Psoas muscle (tissue), 8 donors: ENCODE data around the gene GMPR. TPM values are rescaled to one million over a fixed set of nuclear protein-coding genes. Genes with fewer than 3 reads are reported as not detected.
A peak's percentile ranks its signal among the peaks of the same experiment; 100 is the strongest.

Experiments used
- ATAC-seq, 4 donors: fragments of 200-7000 bp; cut with Tn5 transposase; one replicate each; pipeline ENCODE4 v1.9.1; 2020; ENCODE audit warnings: moderate library complexity in 3 of 4, mild to moderate bottlenecking in 2 of 4
- DNase-seq, 2 donors: peaks; one replicate each; pipeline ENCODE4 v3.0.0-alpha.2; 2020
- H3K27ac ChIP-seq: fragments of 200-600 bp; one replicate; pipeline ENCODE4 v1.8.0; 2022
- H3K27me3 ChIP-seq, 3 donors: fragments of 200-600 bp in 1 of 3; one replicate each; pipeline versions ENCODE4 v1.6.1 to v1.8.0; 2013 to 2022; ENCODE audit warnings: low read length in 2 of 3, mild to moderate bottlenecking in 2 of 3, moderate library complexity in 1 of 3; ENCODE audit not compliant: insufficient read depth in 3 of 3
- H3K36me3 ChIP-seq, 2 donors: fragments of 200-600 bp in 1 of 2; one replicate each; pipeline versions ENCODE4 v1.6.1 to v1.8.0; 2013 to 2022; ENCODE audit warnings: low read depth in 1 of 2, mild to moderate bottlenecking in 1 of 2, moderate library complexity in 1 of 2; ENCODE audit not compliant: insufficient read depth in 1 of 2
- H3K4me1 ChIP-seq: fragments of 200-600 bp; one replicate; pipeline ENCODE4 v1.8.0; 2022
- H3K4me3 ChIP-seq: fragments of 200-600 bp; one replicate; pipeline ENCODE4 v1.8.0; 2022; ENCODE audit warnings: mild to moderate bottlenecking
- H3K9me3 ChIP-seq: fragments of 200-600 bp; one replicate; pipeline ENCODE4 v1.8.0; 2022
- CTCF ChIP-seq: fragments of 200-600 bp; IDR thresholded peaks from one replicate; pipeline ENCODE4 v1.8.0; 2022; ENCODE audit warnings: antibody characterized with exemption
- WGBS, 3 donors: extraction: QIAGEN DNeasy Blood & Tissue Kit; methylation state at CpG; one replicate each; pipeline versions ENCODE4 v1.1.6 to v1.1.7; 2013; 5-methylcytosine and 5-hydroxymethylcytosine counted together
- intact Hi-C, 2 donors: fragments of 100-400 bp; cut with DNase I; formaldehyde crosslinking; loops; one replicate each; pipeline versions ENCODE4 v1.11.0 to v1.14.2; 2022
- polyA plus RNA-seq, 3 donors: library from polyadenylated mRNA; stranded (reverse); fragments of 200-250 nt; gene quantifications; one replicate each; pipeline ENCODE4 v1.2.3, GENCODE V29; 2013
- total RNA-seq, 4 donors: library from RNA; stranded (reverse); fragmentation: NEBNext Ultra II Directional in 2 of 4; extraction: Animal tissue kit (Norgen Biotek cat#: 25700) in 2 of 4; gene quantifications; one replicate each; pipeline versions ENCODE4 v1.2.1 to v1.2.4, GENCODE V29; 2021 to 2023
- donor health status: healthy with polysubstance abuse.
- donor health status: DM: no; HTN: no; CAD: no; lungs with moderate emphysema.
- donor health status: Bipolar disorder and iron deficiency.
- donor health status: healthy.
- donor health status: DM: yes; HTN: yes; CAD: no.
- donor health status: DM: no; HTN: no; CAD: no.
- donor health status: DM: no; HTN: no; CAD: no.
- donor health status: DM: yes; HTN: yes; CAD: no.

Gene GMPR
- total and polyA plus RNA-seq, 7 donors: 26.6 to 286 (median 230) TPM

- H3K9me3 ChIP-seq: no peaks in the 10 kb centered on the region
- no peaks in the 10 kb centered on the region for H3K27me3 ChIP-seq
- H3K27ac ChIP-seq: no peak overlapping the region
- H3K4me1 ChIP-seq: peaks cover 27% of the 10 kb centered on the region
- no peak overlapping the region for H3K4me3 ChIP-seq
- peaks cover 0 to 63% of the 10 kb centered on the region in 2 donors for H3K36me3 ChIP-seq
- 86 to 94% (median 90%) methylated on average over 24 to 26 of the region's 26 CpGs for WGBS, 3 donors
- intact Hi-C loops: loop anchor here in 1 of 2 donors (5.0 kb wide), 1 partner anchor 34 kb away; no protein-coding TSS in a partner anchor
- ATAC-seq (no peak), DNase-seq (no peak)
- TF ChIP-seq CTCF: no peak
These were observed 49.8 kb downstream of the GMPR start for GRCh38 chr6:16288163-16288562.

GRCh38 chr6:16291739-16292138 is 53.4 kb downstream of the GMPR start:
- peaks cover 0 to 83% of the 10 kb centered on the region in 2 donors for H3K36me3 ChIP-seq
- peak overlapping the region; percentile 69 for H3K27ac ChIP-seq
- intact Hi-C loops: no loop called here
- ATAC-seq: peak; percentile 36 to 71 (median 64)
- H3K4me3 ChIP-seq: no peak overlapping the region
- DNase-seq: no peak
- whole genome bisulfite sequencing, 3 donors: 61 to 72% (median 64%) methylated on average over 6 of the region's 6 CpGs
- no peaks in the 10 kb centered on the region for H3K9me3 ChIP-seq
- no peaks in the 10 kb centered on the region for H3K27me3 ChIP-seq
- no peak for TF ChIP-seq CTCF
- peaks cover 14% of the 10 kb centered on the region for H3K4me1 ChIP-seq

- intact Hi-C loops: no loop called here
- peaks cover 14% of the 10 kb centered on the region for H3K4me1 ChIP-seq
- H3K27me3 ChIP-seq: no peaks in the 10 kb centered on the region
- ATAC-seq: peak; percentile 69 to 82 (median 74)
- peaks cover 0 to 81% of the 10 kb centered on the region in 2 donors for H3K36me3 ChIP-seq
- H3K27ac ChIP-seq: peak overlapping the region; percentile 69
- TF ChIP-seq CTCF: no peak
- H3K9me3 ChIP-seq: no peaks in the 10 kb centered on the region
- no peak overlapping the region for H3K4me3 ChIP-seq
- no peak for DNase-seq
- WGBS, 3 donors: 44 to 69% (median 60%) methylated on average over 5 of the region's 5 CpGs
These were observed 54.0 kb downstream of the GMPR start for GRCh38 chr6:16292432-16292831.

- no peak overlapping the region for H3K4me3 ChIP-seq
- 61 to 82% (median 64%) methylated on average over 8 of the region's 8 CpGs for WGBS, 3 donors
- no peak for TF ChIP-seq CTCF
- peaks cover 0 to 86% of the 10 kb centered on the region in 2 donors for H3K36me3 ChIP-seq
- ATAC-seq (peak in 3 of 4 donors; percentile 29 to 43 (median 34)), DNase-seq (no peak)
- H3K27me3 ChIP-seq: no peaks in the 10 kb centered on the region
- peak overlapping the region; percentile 69 for H3K27ac ChIP-seq
- intact Hi-C loops: no loop called here
- no peaks in the 10 kb centered on the region for H3K9me3 ChIP-seq
- peaks cover 14% of the 10 kb centered on the region for H3K4me1 ChIP-seq
These were observed 54.6 kb downstream of the GMPR start for GRCh38 chr6:16292942-16293341.

GRCh38 chr6:16294371-16294770 is 56.0 kb downstream of the GMPR start:
- no peaks in the 10 kb centered on the region for H3K9me3 ChIP-seq
- peaks cover 14% of the 10 kb centered on the region for H3K4me1 ChIP-seq
- no peak for DNase-seq
- WGBS, 3 donors: 93% methylated on average over 10 of the region's 10 CpGs
- peaks cover 0 to 88% of the 10 kb centered on the region in 2 donors for H3K36me3 ChIP-seq
- no peak for ATAC-seq
- TF ChIP-seq CTCF: no peak
- no peaks in the 10 kb centered on the region for H3K27me3 ChIP-seq
- intact Hi-C loops: no loop called here
- H3K27ac ChIP-seq: no peak overlapping the region
- H3K4me3 ChIP-seq: no peak overlapping the region
